OCI-LY3 (cell line): ENCODE measurements around the gene HIBADH.

ENCODE experiments used
- H2AFZ ChIP-seq: fragments of 200-600, 300-600 bp; shearing (Covaris generic); 2 replicates; pipeline ENCODE4 v1.6.0; 2014; ENCODE audit warnings: antibody characterized with exemption, low read depth, low read length
- H3K27ac ChIP-seq: fragments of 200-600, 300-600 bp; sonication (generic); 2 replicates; pipeline ENCODE4 v1.5.1; 2014; ENCODE audit warnings: mild to moderate bottlenecking, low read length, moderate library complexity, mixed read lengths
- H3K27me3 ChIP-seq: fragments of 200-600, 300-600 bp; sonication (generic); 2 replicates; pipeline ENCODE4 v1.6.1; 2014; ENCODE audit warnings: low read depth, low read length, mixed read lengths
- H3K36me3 ChIP-seq: fragments of 200-600, 300-600 bp; sonication (generic); replicated peaks from 2 replicates; pipeline ENCODE3; 2014; ENCODE audit warnings: low read depth, low read length, mixed read lengths
- H3K4me1 ChIP-seq: fragments of 300-600, 200-600 bp; sonication (generic); 2 replicates; pipeline ENCODE4 v1.6.1; 2014; ENCODE audit warnings: low read length, mixed read lengths
- H3K4me2 ChIP-seq: fragments of 200-600, 300-600 bp; sonication (generic); 2 replicates; pipeline ENCODE4 v1.6.1; 2014; ENCODE audit warnings: low read length, mixed read lengths
- H3K4me3 ChIP-seq: fragments of 300-600, 200-600 bp; sonication (generic); 2 replicates; pipeline ENCODE4 v1.5.1; 2014; ENCODE audit warnings: antibody characterized with exemption, mild to moderate bottlenecking, low read length, moderate library complexity
- H3K79me2 ChIP-seq: fragments of 300-600, 200-600 bp; shearing (Covaris generic); 2 replicates; pipeline ENCODE4 v1.6.1; 2014; ENCODE audit warnings: mild to moderate bottlenecking, low read length, mixed read lengths
- H3K9ac ChIP-seq: fragments of 300-600, 200-600 bp; shearing (Covaris generic); 2 replicates; pipeline ENCODE4 v1.6.0; 2014; ENCODE audit warnings: mild to moderate bottlenecking, low read length, moderate library complexity
- H3K9me3 ChIP-seq: fragments of 200-600, 300-600 bp; shearing (Covaris generic); 2 replicates; pipeline ENCODE4 v1.6.1; 2014; ENCODE audit warnings: low read length, mixed read lengths; ENCODE audit not compliant: insufficient read depth
- H4K20me1 ChIP-seq: fragments of 200-600, 300-600 bp; sonication (generic); 2 replicates; pipeline ENCODE4 v1.6.1; 2016; ENCODE audit warnings: low read length, mixed read lengths; ENCODE audit not compliant: insufficient read depth
- EZH2phosphoT487 ChIP-seq: fragments of 200-600 bp; shearing (Covaris generic); IDR thresholded peaks from 2 replicates; pipeline ENCODE4 v1.6.1; 2018; ENCODE audit warnings: antibody characterized with exemption, mixed run types, low read depth
- TF ChIP-seq, protein P1 (sequence below): fragments of 200-600, 300-600 bp; sonication (generic); IDR thresholded peaks from 2 replicates; pipeline ENCODE4 v1.5.1; 2014; ENCODE audit warnings: antibody characterized with exemption, low read length, low read depth

The HIBADH gene

GRCh38 chr7:27651702-27652101, 11.0 kb downstream of the HIBADH start:
- H3K36me3 ChIP-seq = no peaks in the 10 kb centered on the region
- H3K4me3 ChIP-seq = no peak overlapping the region
- H3K27me3 ChIP-seq = no peaks in the 10 kb centered on the region
- H4K20me1 ChIP-seq = no peaks in the 10 kb centered on the region
- H3K4me1 ChIP-seq = no peaks in the 10 kb centered on the region
- no peaks in the 10 kb centered on the region for H3K79me2 ChIP-seq
- H3K9ac ChIP-seq = no peak overlapping the region
- no peaks in the 10 kb centered on the region for H3K9me3 ChIP-seq
- H3K27ac ChIP-seq = no peak overlapping the region
- H2AFZ ChIP-seq = no peak overlapping the region
- TF ChIP-seq, protein P1, sequence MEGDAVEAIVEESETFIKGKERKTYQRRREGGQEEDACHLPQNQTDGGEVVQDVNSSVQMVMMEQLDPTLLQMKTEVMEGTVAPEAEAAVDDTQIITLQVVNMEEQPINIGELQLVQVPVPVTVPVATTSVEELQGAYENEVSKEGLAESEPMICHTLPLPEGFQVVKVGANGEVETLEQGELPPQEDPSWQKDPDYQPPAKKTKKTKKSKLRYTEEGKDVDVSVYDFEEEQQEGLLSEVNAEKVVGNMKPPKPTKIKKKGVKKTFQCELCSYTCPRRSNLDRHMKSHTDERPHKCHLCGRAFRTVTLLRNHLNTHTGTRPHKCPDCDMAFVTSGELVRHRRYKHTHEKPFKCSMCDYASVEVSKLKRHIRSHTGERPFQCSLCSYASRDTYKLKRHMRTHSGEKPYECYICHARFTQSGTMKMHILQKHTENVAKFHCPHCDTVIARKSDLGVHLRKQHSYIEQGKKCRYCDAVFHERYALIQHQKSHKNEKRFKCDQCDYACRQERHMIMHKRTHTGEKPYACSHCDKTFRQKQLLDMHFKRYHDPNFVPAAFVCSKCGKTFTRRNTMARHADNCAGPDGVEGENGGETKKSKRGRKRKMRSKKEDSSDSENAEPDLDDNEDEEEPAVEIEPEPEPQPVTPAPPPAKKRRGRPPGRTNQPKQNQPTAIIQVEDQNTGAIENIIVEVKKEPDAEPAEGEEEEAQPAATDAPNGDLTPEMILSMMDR = no peak
- TF ChIP-seq EZH2phosphoT487 = no peak
- H3K4me2 ChIP-seq = no peak overlapping the region

GRCh38 chr7:27650283-27650682, 12.4 kb downstream of the HIBADH start:
- H3K4me3 ChIP-seq = no peak overlapping the region
- no peak overlapping the region for H3K4me2 ChIP-seq
- no peak overlapping the region for H3K9ac ChIP-seq
- TF ChIP-seq, protein P1 = no peak
- TF ChIP-seq EZH2phosphoT487 = no peak
- no peaks in the 10 kb centered on the region for H4K20me1 ChIP-seq
- no peaks in the 10 kb centered on the region for H3K36me3 ChIP-seq
- H3K27me3 ChIP-seq = no peaks in the 10 kb centered on the region
- H3K9me3 ChIP-seq = no peaks in the 10 kb centered on the region
- H3K27ac ChIP-seq = no peak overlapping the region
- no peak overlapping the region for H2AFZ ChIP-seq
- no peaks in the 10 kb centered on the region for H3K4me1 ChIP-seq
- H3K79me2 ChIP-seq = no peaks in the 10 kb centered on the region

GRCh38 chr7:27647489-27647888, 15.2 kb downstream of the HIBADH start:
- H3K4me3 ChIP-seq = no peak overlapping the region
- no peaks in the 10 kb centered on the region for H4K20me1 ChIP-seq
- no peaks in the 10 kb centered on the region for H3K4me1 ChIP-seq
- H3K36me3 ChIP-seq = no peaks in the 10 kb centered on the region
- no peak overlapping the region for H3K27ac ChIP-seq
- H3K79me2 ChIP-seq = no peaks in the 10 kb centered on the region
- no peak for TF ChIP-seq EZH2phosphoT487
- TF ChIP-seq, protein P1 = no peak
- H3K9ac ChIP-seq = no peak overlapping the region
- H3K9me3 ChIP-seq = no peaks in the 10 kb centered on the region
- H3K27me3 ChIP-seq = no peaks in the 10 kb centered on the region
- no peak overlapping the region for H3K4me2 ChIP-seq
- H2AFZ ChIP-seq = no peak overlapping the region

- H3K4me1 ChIP-seq = no peaks in the 10 kb centered on the region
- H2AFZ ChIP-seq = no peak overlapping the region
- no peaks in the 10 kb centered on the region for H3K79me2 ChIP-seq
- no peak overlapping the region for H3K4me3 ChIP-seq
- H3K36me3 ChIP-seq = no peaks in the 10 kb centered on the region
- no peaks in the 10 kb centered on the region for H4K20me1 ChIP-seq
- H3K4me2 ChIP-seq = no peak overlapping the region
- TF ChIP-seq, protein P1 = no peak
- TF ChIP-seq EZH2phosphoT487 = no peak
- no peak overlapping the region for H3K9ac ChIP-seq
- H3K27me3 ChIP-seq = no peaks in the 10 kb centered on the region
- no peak overlapping the region for H3K27ac ChIP-seq
- no peaks in the 10 kb centered on the region for H3K9me3 ChIP-seq
Measured at GRCh38 chr7:27647046-27647445, 15.6 kb downstream of the HIBADH start.
